Ishikawa (cell line): ENCODE data around the gene LYRM2.

Experiments
- CEBPB ChIP-seq: IDR thresholded peaks from 2 replicates; pipeline ENCODE4 v1.6.1; 2012
- CREB1 ChIP-seq: IDR thresholded peaks from 2 replicates; pipeline ENCODE4 v1.6.1; 2012; ENCODE audit warnings: low read depth
- EGR1 ChIP-seq: IDR thresholded peaks from 2 replicates; pipeline ENCODE4 v1.6.1; 2012
- EP300 ChIP-seq: IDR thresholded peaks from 2 replicates; pipeline ENCODE4 v1.6.1; 2012; ENCODE audit warnings: borderline replicate concordance
- FOXM1 ChIP-seq: IDR thresholded peaks from 2 replicates; pipeline ENCODE4 v1.6.1; 2012; ENCODE audit warnings: low read depth, borderline replicate concordance
- MAX ChIP-seq: IDR thresholded peaks from 2 replicates; pipeline ENCODE4 v1.6.1; 2012
- NFIC ChIP-seq: IDR thresholded peaks from 2 replicates; pipeline ENCODE4 v1.6.1; 2012
- RAD21 ChIP-seq: IDR thresholded peaks from 2 replicates; pipeline ENCODE4 v1.6.1; 2012; ENCODE audit warnings: low read depth
- TAF1 ChIP-seq: IDR thresholded peaks from 2 replicates; pipeline ENCODE4 v1.6.1; 2012; ENCODE audit warnings: low read depth, mild to moderate bottlenecking
- TCF12 ChIP-seq: IDR thresholded peaks from 2 replicates; pipeline ENCODE4 v1.6.1; 2012; ENCODE audit warnings: low read depth
- TEAD4 ChIP-seq: IDR thresholded peaks from 2 replicates; pipeline ENCODE4 v1.6.1; 2012
- USF1 ChIP-seq: IDR thresholded peaks from 2 replicates; pipeline ENCODE4 v1.6.1; 2012
- YY1 ChIP-seq: IDR thresholded peaks from 2 replicates; pipeline ENCODE4 v1.6.1; 2012; ENCODE audit warnings: low read depth
- ZBTB7A ChIP-seq: IDR thresholded peaks from 2 replicates; pipeline ENCODE4 v1.6.1; 2012; ENCODE audit warnings: low read depth
- TF ChIP-seq, protein P1 (sequence below): IDR thresholded peaks from 2 replicates; pipeline ENCODE4 v1.6.1; 2012; ENCODE audit warnings: low read depth, mild to moderate bottlenecking

The LYRM2 gene

GRCh38 chr6:89602166-89602565, 36.4 kb downstream of the LYRM2 start:
- TF ChIP-seq CEBPB (no peak), FOXM1 (no peak), NFIC (no peak), RAD21 (no peak), EP300 (no peak), ZBTB7A (no peak), TCF12 (no peak), TEAD4 (no peak), YY1 (no peak), CREB1 (no peak), TAF1 (no peak)
- TF ChIP-seq, protein P1, sequence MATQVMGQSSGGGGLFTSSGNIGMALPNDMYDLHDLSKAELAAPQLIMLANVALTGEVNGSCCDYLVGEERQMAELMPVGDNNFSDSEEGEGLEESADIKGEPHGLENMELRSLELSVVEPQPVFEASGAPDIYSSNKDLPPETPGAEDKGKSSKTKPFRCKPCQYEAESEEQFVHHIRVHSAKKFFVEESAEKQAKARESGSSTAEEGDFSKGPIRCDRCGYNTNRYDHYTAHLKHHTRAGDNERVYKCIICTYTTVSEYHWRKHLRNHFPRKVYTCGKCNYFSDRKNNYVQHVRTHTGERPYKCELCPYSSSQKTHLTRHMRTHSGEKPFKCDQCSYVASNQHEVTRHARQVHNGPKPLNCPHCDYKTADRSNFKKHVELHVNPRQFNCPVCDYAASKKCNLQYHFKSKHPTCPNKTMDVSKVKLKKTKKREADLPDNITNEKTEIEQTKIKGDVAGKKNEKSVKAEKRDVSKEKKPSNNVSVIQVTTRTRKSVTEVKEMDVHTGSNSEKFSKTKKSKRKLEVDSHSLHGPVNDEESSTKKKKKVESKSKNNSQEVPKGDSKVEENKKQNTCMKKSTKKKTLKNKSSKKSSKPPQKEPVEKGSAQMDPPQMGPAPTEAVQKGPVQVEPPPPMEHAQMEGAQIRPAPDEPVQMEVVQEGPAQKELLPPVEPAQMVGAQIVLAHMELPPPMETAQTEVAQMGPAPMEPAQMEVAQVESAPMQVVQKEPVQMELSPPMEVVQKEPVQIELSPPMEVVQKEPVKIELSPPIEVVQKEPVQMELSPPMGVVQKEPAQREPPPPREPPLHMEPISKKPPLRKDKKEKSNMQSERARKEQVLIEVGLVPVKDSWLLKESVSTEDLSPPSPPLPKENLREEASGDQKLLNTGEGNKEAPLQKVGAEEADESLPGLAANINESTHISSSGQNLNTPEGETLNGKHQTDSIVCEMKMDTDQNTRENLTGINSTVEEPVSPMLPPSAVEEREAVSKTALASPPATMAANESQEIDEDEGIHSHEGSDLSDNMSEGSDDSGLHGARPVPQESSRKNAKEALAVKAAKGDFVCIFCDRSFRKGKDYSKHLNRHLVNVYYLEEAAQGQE, result no peak

DNA sequence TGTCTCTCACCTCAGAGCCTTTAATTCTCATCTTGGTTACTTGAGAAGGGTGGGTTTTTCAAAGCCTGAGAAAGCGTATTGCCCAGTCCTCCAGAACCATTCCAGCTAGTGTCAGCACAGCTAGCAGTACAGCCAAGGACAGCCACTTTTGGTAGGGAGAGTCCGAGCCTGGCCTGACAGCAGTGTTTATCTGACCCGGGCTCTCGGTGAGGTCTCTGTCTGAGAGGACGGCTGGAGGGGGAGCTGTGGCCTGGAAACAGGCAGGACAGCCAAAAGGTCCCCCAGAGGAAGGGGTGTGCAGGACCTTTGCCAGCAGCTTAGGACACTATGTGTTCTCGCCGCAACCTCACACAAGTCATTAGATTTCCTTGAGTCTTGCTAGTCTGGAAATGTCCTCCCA, 38.8 kb downstream of the LYRM2 start:
- no peak for TF ChIP-seq ZBTB7A
- TF ChIP-seq FOXM1, result no peak
- TF ChIP-seq NFIC, result no peak
- TF ChIP-seq CEBPB, result no peak
- no peak for TF ChIP-seq EGR1
- no peak for TF ChIP-seq TCF12
- TF ChIP-seq EP300, result no peak
- TF ChIP-seq USF1, result no peak
- no peak for TF ChIP-seq YY1
- no peak for TF ChIP-seq RAD21
- TF ChIP-seq CREB1, result no peak
- TF ChIP-seq MAX, result no peak
- TF ChIP-seq TEAD4, result no peak
- TF ChIP-seq TAF1, result no peak
- TF ChIP-seq, protein P1, result no peak

DNA sequence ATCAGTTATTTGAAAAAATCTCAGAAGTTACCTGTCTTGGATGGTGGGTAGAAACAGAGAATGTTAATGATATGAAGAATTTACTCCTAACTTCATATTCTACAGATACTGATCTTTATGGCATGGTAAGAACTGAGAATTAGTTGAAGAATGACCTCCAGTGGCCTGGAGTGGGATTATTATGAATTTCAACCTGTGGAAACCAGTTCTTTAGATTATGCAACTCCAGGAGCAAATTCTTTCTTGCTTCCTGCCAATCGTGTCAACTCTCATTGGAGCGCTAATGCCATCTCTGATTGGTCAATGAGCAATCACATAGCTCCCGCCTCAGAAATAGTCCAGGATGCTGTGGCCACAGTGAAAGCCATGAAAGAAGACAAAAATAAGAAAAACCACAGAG, 40.6 kb downstream of the LYRM2 start:
- TF ChIP-seq TEAD4 (no peak), EGR1 (no peak), CREB1 (no peak), FOXM1 (no peak), EP300 (no peak), NFIC (no peak), TCF12 (no peak), TAF1 (no peak), CEBPB (peak; percentile 94), USF1 (no peak), ZBTB7A (no peak), RAD21 (peak; percentile 71)
- TF ChIP-seq, protein P1, result no peak

GRCh38 chr6:89597372-89597771, 41.2 kb downstream of the LYRM2 start:
- TF ChIP-seq EP300 (no peak), USF1 (no peak), FOXM1 (no peak), CREB1 (no peak), MAX (no peak), CEBPB (no peak), ZBTB7A (no peak), TAF1 (no peak), YY1 (no peak), NFIC (no peak), TCF12 (no peak), RAD21 (no peak), TEAD4 (no peak), EGR1 (no peak)
- TF ChIP-seq, protein P1, result no peak
